NCI-H2196 treated with DMSO at 0.1 percent for 48 hours (cell line): ENCODE measurements around the gene EEF1G.
"Not testable (repeated sequence)": the region's sequence is repeated elsewhere in the genome, so short reads cannot be mapped to it uniquely, and the experiment has no call there.

Experiments used
- DNase-seq: peaks from one replicate; lab custom pipeline; 2025; ENCODE audit not compliant: unreplicated experiment; lab: John Stamatoyannopoulos, UW

EEF1G gene, protein sequence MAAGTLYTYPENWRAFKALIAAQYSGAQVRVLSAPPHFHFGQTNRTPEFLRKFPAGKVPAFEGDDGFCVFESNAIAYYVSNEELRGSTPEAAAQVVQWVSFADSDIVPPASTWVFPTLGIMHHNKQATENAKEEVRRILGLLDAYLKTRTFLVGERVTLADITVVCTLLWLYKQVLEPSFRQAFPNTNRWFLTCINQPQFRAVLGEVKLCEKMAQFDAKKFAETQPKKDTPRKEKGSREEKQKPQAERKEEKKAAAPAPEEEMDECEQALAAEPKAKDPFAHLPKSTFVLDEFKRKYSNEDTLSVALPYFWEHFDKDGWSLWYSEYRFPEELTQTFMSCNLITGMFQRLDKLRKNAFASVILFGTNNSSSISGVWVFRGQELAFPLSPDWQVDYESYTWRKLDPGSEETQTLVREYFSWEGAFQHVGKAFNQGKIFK

GRCh38 chr11:62573592-62574362 is at the start of gene EEF1G:
Gene EEF1G (minus strand): TSS chr11:62573891. CDS start chr11:62573842, 49 bp downstream.
- DNase-seq: peak; percentile 99

DNA sequence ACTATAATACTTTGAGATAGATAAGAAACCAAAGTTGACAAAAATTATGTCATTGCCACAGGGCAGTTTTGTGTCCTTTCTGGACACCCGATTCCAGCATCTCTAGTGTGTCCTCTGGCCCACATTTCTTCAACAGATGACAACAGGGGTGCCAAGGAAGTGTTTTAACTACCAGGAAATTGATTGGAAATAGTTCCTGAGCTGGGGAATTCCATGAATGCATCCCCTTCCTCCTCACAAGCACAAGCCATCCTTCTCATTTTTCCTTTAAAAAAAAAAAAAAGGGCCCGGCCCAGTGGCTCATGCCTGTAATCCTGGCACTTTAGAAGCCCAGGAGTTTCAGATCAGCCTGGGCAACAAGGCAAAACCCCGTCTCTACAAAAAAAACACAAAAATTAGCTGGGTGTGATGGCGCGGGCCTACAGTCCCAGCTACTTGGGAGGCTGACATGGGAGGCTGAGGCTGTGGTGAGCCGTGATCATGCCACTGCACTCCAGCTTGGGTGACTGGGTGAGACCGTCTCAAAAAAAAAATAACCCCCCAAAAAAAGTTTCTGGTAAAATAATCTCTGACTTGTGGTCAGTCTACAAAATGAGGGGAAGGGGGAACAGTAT is 48.9 kb upstream of the EEF1G start:
- no peak for DNase-seq

GRCh38 chr11:62621567-62622470 is 48.1 kb upstream of the EEF1G start, which contains the start of gene B3GAT3:
Gene B3GAT3 (minus strand): TSS chr11:62621986. CDS start chr11:62621947, 39 bp downstream.
- peak; percentile 96 for DNase-seq

DNA sequence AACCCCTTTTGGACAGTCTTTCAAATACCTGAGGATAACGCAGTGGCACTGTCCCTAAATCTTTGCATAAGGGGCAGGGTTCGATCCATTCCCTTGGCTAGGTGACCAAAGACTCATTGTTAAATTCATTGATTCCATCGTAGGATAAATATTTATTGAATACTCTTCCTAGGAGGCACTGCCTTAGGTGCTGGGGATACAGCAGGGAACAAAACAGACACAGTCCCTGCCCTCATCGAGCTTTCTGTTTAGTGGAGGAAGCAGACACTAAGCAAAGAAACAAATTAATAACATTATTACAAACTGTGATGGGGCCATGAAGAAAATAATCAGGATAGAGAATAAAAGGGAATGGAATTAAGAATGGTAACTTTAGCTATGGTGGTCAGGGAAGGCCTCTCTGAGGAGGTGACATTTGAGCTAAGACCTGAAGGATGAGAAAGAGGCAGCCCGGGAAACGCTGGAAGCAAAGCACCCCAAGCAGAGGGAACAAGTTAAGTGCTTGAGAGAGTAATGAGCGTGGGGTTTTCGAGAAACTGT is 47.4 kb upstream of the EEF1G start:
- DNase-seq: no peak

- not testable (repeated sequence) for DNase-seq
Observed at GRCh38 chr11:62616957-62617356, 43.3 kb upstream of the EEF1G start.

DNA sequence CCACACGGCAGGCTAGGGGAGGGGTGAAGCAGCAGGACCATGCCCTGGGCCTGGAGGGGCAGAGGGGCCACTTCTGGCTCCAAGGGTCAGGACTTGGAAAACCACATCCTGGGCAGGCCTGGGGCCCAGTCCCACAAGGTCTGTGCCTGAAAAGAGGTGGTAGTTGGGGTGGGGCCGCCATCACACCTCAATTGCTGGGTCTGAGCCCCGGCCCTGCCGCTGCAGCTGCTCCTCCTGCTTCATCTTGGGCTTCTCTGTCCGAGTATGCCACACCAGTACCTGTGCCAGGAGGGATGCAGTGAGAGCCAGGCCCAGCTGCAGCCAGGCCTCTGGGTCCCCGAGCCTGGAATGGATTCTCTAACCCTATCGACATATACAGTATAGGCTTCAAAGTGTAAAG is 41.8 kb upstream of the EEF1G start:
- DNase-seq: no peak

DNA sequence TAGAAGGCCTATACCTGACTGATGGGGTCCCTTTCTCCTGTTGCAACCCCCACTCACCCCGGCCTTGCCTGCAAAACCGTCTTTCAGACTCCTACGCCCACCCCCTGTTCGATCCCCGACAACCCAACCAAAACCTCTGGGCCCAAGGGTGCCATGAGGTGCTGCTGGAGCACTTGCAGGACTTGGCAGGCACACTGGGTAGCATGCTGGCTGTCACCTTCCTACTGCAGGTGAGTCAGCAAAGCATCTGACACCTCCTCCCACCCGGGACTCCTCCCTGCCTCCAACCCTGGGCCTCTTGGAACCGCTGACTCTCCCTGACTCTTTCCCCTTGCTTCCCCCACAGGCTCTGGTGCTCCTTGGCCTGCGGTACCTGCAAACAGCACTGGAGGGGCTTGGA is 40.6 kb upstream of the EEF1G start:
- DNase-seq: peak; percentile 42

GRCh38 chr11:62613291-62613778 is 39.6 kb upstream of the EEF1G start:
- DNase-seq: peak; percentile 82

GRCh38 chr11:62612366-62613290 is 38.9 kb upstream of the EEF1G start, which contains the start of the genes EML3 and ROM1:
Gene EML3 (minus strand): TSS chr11:62612775. CDS start chr11:62612457, 318 bp downstream.
Gene ROM1 (plus strand): TSS chr11:62613257. CDS start chr11:62613282, 25 bp downstream.
- DNase-seq: peak; percentile 94

DNA sequence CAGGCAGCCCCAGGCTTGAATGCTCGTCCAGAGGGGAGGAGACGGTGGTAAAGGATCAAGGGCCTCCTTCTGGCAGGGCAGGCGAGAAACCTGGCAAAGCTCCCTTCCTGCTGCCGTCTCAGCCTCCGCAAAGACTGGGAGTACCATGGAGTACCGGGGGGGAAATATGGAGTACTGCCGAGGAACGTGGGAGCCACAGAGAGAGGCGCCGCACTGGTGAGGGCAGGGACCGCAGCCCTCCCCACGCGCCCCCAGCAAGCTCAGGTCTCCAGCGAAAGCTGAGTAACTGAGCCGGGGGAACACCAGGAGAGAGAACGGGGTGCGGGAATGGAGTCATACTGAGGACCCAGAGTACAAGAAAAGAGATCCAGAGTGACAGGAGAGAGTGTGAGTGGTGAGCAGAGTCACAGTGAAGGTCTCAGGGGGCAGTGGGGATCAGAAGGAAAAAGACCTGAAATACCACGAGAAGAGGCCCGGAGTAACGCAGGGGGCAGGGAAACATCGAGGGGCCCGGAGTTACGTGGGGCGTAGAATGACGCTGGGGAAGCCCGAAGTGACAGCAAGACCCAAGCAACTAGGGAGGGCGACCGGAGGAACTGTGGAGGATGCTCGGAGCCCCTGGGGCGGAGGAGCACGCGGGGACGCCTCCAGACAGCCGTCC is 38.1 kb upstream of the EEF1G start:
- DNase-seq: no peak

GRCh38 chr11:62610814-62611704 is 37.4 kb upstream of the EEF1G start:
- DNase-seq: no peak

GRCh38 chr11:62610403-62610802 is 36.7 kb upstream of the EEF1G start:
- DNase-seq: no peak

- no peak for DNase-seq
Observed at GRCh38 chr11:62608776-62609175, 35.1 kb upstream of the EEF1G start.

DNA sequence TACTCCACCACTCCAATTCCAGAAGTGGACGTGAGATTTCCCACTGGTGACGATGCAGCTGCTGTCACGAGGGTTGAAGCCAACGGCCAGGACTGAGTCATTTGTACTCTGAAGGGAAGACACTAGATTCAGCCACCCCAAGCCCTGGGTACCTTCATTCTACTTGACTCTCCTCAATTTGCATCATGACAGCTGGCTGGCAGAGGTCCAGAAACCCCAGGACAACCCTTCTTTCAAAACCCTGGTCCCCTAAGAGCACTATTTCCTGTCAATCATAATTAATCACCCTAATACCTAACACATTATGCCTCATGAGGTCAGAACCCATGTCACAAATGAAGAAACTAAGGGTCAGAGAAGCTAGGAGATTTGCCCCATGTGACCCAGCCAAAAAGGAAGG is 34.0 kb upstream of the EEF1G start:
- no peak for DNase-seq

DNA sequence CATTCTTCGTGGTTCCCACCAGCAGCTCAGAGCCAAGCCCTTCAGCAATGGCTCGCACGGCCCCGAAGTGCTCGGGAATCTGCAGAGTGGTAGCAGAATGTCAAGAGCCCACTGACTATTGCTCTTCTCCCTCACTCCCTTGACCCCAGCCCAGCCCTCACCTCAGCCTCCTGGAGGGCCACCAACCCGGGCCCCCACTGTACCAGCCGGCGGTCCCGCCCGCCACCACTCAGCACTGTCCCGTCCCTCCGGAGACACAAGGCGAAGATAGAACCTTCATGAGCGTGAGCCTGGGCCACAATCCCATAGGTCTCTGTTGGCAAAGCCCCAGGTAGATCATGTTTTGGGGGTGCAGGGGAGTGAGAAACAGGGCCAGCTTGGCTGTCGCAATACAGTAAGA is 32.2 kb upstream of the EEF1G start:
- DNase-seq: no peak

DNA sequence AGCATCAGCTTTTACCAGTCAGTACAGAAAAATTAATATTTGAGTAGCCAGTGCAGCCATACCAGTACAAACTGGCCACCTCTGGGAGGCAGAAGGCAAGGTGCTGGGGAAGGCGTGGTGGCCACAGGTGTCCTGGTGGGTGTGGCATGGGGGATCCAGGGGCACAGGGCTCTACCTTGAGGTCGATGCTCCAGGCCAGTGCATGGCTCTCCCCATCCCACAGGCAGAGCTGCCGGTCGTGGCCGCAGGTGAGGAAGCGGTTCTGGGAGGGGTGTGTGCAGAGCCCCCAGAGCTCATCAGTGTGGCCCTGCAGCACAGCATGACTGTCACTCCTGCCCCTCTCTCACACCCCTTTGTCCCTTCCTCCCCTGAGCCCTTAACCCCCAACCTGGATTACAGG is 31.8 kb upstream of the EEF1G start:
- no peak for DNase-seq

GRCh38 chr11:62604460-62605120 is 30.9 kb upstream of the EEF1G start:
- no peak for DNase-seq
